ENCODE measurements around the gene PSME3IP1.

DNA sequence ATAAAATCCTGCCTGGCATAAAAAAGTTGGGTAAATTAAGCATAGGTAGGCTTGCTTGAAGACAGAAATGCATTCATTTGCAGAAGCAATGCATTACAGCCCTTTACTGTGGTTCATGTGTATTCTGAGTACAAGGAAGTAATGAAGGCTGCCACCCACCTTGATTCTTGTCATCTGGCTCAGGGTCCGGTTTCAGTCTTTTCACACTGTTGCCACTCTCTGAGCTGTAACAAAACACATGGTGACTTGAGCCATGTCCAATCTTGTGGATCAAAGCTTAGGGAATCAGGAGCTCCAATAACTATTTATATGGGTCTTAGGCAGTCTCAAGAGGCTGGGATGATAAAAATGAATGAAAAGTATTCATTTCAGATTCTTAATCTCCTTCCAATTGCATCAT lies 22.0 kb downstream of the PSME3IP1 start:
- TF ChIP-seq, protein P1, sequence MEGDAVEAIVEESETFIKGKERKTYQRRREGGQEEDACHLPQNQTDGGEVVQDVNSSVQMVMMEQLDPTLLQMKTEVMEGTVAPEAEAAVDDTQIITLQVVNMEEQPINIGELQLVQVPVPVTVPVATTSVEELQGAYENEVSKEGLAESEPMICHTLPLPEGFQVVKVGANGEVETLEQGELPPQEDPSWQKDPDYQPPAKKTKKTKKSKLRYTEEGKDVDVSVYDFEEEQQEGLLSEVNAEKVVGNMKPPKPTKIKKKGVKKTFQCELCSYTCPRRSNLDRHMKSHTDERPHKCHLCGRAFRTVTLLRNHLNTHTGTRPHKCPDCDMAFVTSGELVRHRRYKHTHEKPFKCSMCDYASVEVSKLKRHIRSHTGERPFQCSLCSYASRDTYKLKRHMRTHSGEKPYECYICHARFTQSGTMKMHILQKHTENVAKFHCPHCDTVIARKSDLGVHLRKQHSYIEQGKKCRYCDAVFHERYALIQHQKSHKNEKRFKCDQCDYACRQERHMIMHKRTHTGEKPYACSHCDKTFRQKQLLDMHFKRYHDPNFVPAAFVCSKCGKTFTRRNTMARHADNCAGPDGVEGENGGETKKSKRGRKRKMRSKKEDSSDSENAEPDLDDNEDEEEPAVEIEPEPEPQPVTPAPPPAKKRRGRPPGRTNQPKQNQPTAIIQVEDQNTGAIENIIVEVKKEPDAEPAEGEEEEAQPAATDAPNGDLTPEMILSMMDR (IDR thresholded peaks at IDR 0.05): no peak
- no peak for TF ChIP-seq POLR2A (IDR thresholded peaks at IDR 0.05)

Data from body of pancreas (tissue), 4 donors.